NT2/D1 (cell line): Measurements from ENCODE around the gene PTGR3.

Experiments
- SUZ12 ChIP-seq: IDR thresholded peaks from 2 replicates; pipeline ENCODE4 v1.6.1; 2011; ENCODE audit not compliant: insufficient read length, insufficient read depth; ENCODE audit errors: extremely low read depth
- YY1 ChIP-seq: IDR thresholded peaks from 2 replicates; pipeline ENCODE4 v1.6.1; 2011; ENCODE audit not compliant: insufficient read length, insufficient read depth
- ZNF274 ChIP-seq: IDR thresholded peaks from 2 replicates; pipeline ENCODE4 v1.6.1; 2011; ENCODE audit warnings: mild to moderate bottlenecking, low read depth, low read length

DNA sequence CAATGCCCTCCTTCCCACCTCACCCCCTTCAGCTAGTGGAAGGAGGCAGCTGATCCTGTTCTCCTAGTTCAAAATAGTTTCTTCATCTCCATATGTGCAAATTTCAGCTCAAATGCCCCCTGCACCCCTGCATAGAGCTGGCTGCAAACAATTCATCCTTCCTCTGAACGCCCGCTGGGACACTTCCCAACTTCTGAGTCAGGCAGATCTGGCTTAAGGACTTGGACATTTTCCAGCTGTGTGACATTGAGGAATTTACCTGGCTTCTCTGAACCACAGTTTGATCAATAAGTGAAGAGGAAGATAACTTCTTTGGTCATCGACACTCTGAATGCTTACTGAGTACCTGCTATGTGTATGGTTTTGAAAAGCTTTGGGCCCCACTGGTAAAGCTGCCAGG lies 23.5 kb downstream of the PTGR3 start:
- TF ChIP-seq SUZ12 (no peak), ZNF274 (no peak), YY1 (no peak)
